H1 (cell line): ENCODE results near the gene CSDE1. TPM values are rescaled to one million over a fixed set of nuclear protein-coding genes. Genes with fewer than 3 reads are reported as not detected.

ENCODE experiments used
- CTCF ChIA-PET: fragments of 300-600 bp; sonication (Branson Sonifier 250); formaldehyde crosslinking; loops from one replicate; lab custom pipeline; 2021; ENCODE audit not compliant: partially characterized antibody; lab: Charles Lee
- POLR2A ChIA-PET: fragments of 300-600 bp; sonication (Branson Sonifier 250); formaldehyde crosslinking; loops from one replicate; lab custom pipeline; 2021; ENCODE audit warnings: inconsistent platforms; ENCODE audit not compliant: partially characterized antibody; lab: Charles Lee
- DNase-seq, 2 experiments: peaks; one replicate each; pipeline versions ENCODE4 v3.0.0 to v3.0.0-alpha.2; 2010 to 2022; ENCODE audit warnings: low spot score in 2 of 2, low read depth in 1 of 2, mixed read lengths in 1 of 2
- FAIRE-seq: peaks from 2 replicates; lab custom pipeline; 2011; peaks lifted over from hg19 to GRCh38; lab: Jason Lieb, UNC
- H2AFZ ChIP-seq: 2 replicates; pipeline ENCODE4 v1.8.1; 2012; ENCODE audit warnings: low read length, inconsistent platforms
- H2AK5ac ChIP-seq: 2 replicates; pipeline ENCODE4 v1.6.1; 2013; ENCODE audit warnings: low read depth, low read length
- H2BK120ac ChIP-seq: replicated peaks from 2 replicates; pipeline ENCODE3; 2013; ENCODE audit warnings: low read depth, low read length, inconsistent platforms
- H2BK12ac ChIP-seq: 2 replicates; pipeline ENCODE4 v1.6.1; 2013; ENCODE audit warnings: low read depth, low read length
- H2BK15ac ChIP-seq: 2 replicates; pipeline ENCODE4 v1.6.1; 2013; ENCODE audit warnings: low read length
- H2BK20ac ChIP-seq: 2 replicates; pipeline ENCODE4 v1.6.1; 2013; ENCODE audit warnings: low read length
- H2BK5ac ChIP-seq: 2 replicates; pipeline ENCODE4 v1.6.1; 2013; ENCODE audit warnings: low read depth, low read length
- H3K14ac ChIP-seq: 2 replicates; pipeline ENCODE4 v1.6.1; 2013; ENCODE audit warnings: inconsistent platforms; ENCODE audit not compliant: insufficient read length
- H3K18ac ChIP-seq: 2 replicates; pipeline ENCODE4 v1.6.1; 2013; ENCODE audit warnings: low read length; ENCODE audit errors: extremely low read depth
- H3K23ac ChIP-seq: 2 replicates; pipeline ENCODE4 v1.6.1; 2013; ENCODE audit warnings: inconsistent platforms; ENCODE audit not compliant: insufficient read length
- H3K23me2 ChIP-seq: 2 replicates; pipeline ENCODE4 v1.6.1; 2013; ENCODE audit warnings: low read depth, low read length
- H3K27ac ChIP-seq: 2 replicates; pipeline ENCODE4 v1.6.1; 2011; ENCODE audit warnings: low read depth, low read length, inconsistent platforms
- H3K27me3 ChIP-seq, 4 experiments: replicated peaks in 1 of 4; 1 replicate in 1 of 4; 2 replicates in 3 of 4; pipeline versions ENCODE4 v1.6.1 to v1.8.1; 2011 to 2013; ENCODE audit warnings: low read length in 3 of 4, mild to moderate bottlenecking in 3 of 4, inconsistent platforms in 2 of 4, mixed read lengths in 2 of 4, moderate library complexity in 1 of 4; ENCODE audit not compliant: control insufficient read depth in 3 of 4, insufficient read depth in 3 of 4; ENCODE audit errors: extremely low read depth in 1 of 4
- H3K36me3 ChIP-seq, 4 experiments: 2 replicates each; pipeline versions ENCODE4 v1.6.1 to v1.8.1; 2011 to 2013; ENCODE audit warnings: mild to moderate bottlenecking in 4 of 4, low read length in 3 of 4, moderate library complexity in 2 of 4, control low read depth in 1 of 4, inconsistent platforms in 1 of 4; ENCODE audit not compliant: insufficient read depth in 4 of 4, control insufficient read depth in 2 of 4
- H3K4ac ChIP-seq: replicated peaks from 2 replicates; pipeline ENCODE3; 2013; ENCODE audit warnings: low read length, low read depth, mixed read lengths, inconsistent platforms; ENCODE audit not compliant: insufficient read length
- H3K4me1 ChIP-seq, 4 experiments: replicated peaks in 1 of 4; 1 replicate in 1 of 4; 2 replicates in 3 of 4; pipeline versions ENCODE4 v1.6.1 to v1.8.1; 2011 to 2013; ENCODE audit warnings: low read length in 3 of 4, inconsistent platforms in 2 of 4, mixed read lengths in 1 of 4; ENCODE audit not compliant: insufficient read depth in 4 of 4, control insufficient read depth in 3 of 4
- H3K4me2 ChIP-seq, 2 experiments: 2 replicates each; pipeline versions ENCODE4 v1.6.1 to v1.8.1; 2011 to 2013; ENCODE audit warnings: low read depth in 2 of 2, low read length in 2 of 2, control low read depth in 1 of 2, inconsistent platforms in 1 of 2, mild to moderate bottlenecking in 1 of 2; ENCODE audit not compliant: insufficient read depth in 1 of 2
- H3K4me3 ChIP-seq, 4 experiments: fragments of 200-600, 300-600 bp in 1 of 4; sonication (generic), shearing (Covaris generic), sonication (Bioruptor Twin) in 1 of 4; 2 replicates each; pipeline versions ENCODE4 v1.5.1 to v1.8.1; 2011 to 2016; ENCODE audit warnings: low read length in 4 of 4, low read depth in 3 of 4, control low read depth in 2 of 4, inconsistent platforms in 2 of 4, mild to moderate bottlenecking in 2 of 4, mixed read lengths in 1 of 4, moderate library complexity in 1 of 4; ENCODE audit not compliant: insufficient read depth in 2 of 4; ENCODE audit errors: extremely low read depth in 1 of 4
- H3K56ac ChIP-seq: replicated peaks from 2 replicates; pipeline ENCODE3; 2013; ENCODE audit warnings: low read depth, mild to moderate bottlenecking, mixed read lengths, low read length, inconsistent platforms; ENCODE audit not compliant: insufficient read length
- H3K79me1 ChIP-seq: 2 replicates; pipeline ENCODE4 v1.6.1; 2013; ENCODE audit warnings: low read depth, low read length, control low read depth
- H3K79me2 ChIP-seq, 2 experiments: 2 replicates each; pipeline versions ENCODE4 v1.6.1 to v1.8.1; 2012 to 2013; ENCODE audit warnings: low read length in 2 of 2, mild to moderate bottlenecking in 2 of 2, inconsistent platforms in 1 of 2; ENCODE audit not compliant: insufficient read depth in 2 of 2, control insufficient read depth in 1 of 2
- H3K9ac ChIP-seq, 4 experiments: replicated peaks in 1 of 4; 1 replicate in 1 of 4; 2 replicates in 3 of 4; pipeline versions ENCODE4 v1.6.1 to v1.8.1; 2011 to 2013; ENCODE audit warnings: low read depth in 3 of 4, low read length in 3 of 4, control low read depth in 2 of 4, mild to moderate bottlenecking in 2 of 4, moderate library complexity in 2 of 4, inconsistent platforms in 1 of 4; ENCODE audit errors: extremely low read depth in 1 of 4
- H3K9me3 ChIP-seq, 2 experiments: 2 replicates each; pipeline versions ENCODE4 v1.6.1 to v1.8.1; 2012 to 2013; ENCODE audit warnings: mild to moderate bottlenecking in 2 of 2, moderate library complexity in 2 of 2, control low read depth in 1 of 2, inconsistent platforms in 1 of 2, low read depth in 1 of 2, low read length in 1 of 2, mixed read lengths in 1 of 2; ENCODE audit not compliant: insufficient read depth in 2 of 2
- H4K20me1 ChIP-seq, 2 experiments: replicated peaks in 1 of 2; 2 replicates each; pipeline versions ENCODE3 to v1.8.1; 2011 to 2013; ENCODE audit warnings: inconsistent platforms in 2 of 2, low read length in 2 of 2, mild to moderate bottlenecking in 1 of 2; ENCODE audit not compliant: insufficient read depth in 2 of 2, control insufficient read depth in 1 of 2
- H4K5ac ChIP-seq: 2 replicates; pipeline ENCODE4 v1.6.1; 2013; ENCODE audit warnings: low read length, low read depth, mixed read lengths, inconsistent platforms; ENCODE audit not compliant: insufficient read length
- H4K8ac ChIP-seq: 2 replicates; pipeline ENCODE4 v1.8.0; 2013; ENCODE audit warnings: mild to moderate bottlenecking, moderate library complexity, low read length, inconsistent platforms; ENCODE audit not compliant: insufficient read depth; ENCODE audit errors: extremely low read depth
- H4K91ac ChIP-seq: replicated peaks from 2 replicates; pipeline ENCODE3; 2013; ENCODE audit warnings: low read length, mixed read lengths, inconsistent platforms; ENCODE audit not compliant: insufficient read length
- CREB1 ChIP-seq: IDR thresholded peaks from 2 replicates; pipeline ENCODE4 v1.6.1; 2012; ENCODE audit warnings: inconsistent platforms
- NANOG ChIP-seq: IDR thresholded peaks from 2 replicates; pipeline ENCODE4 v1.6.1; 2011; ENCODE audit warnings: low read length, low read depth, mild to moderate bottlenecking, inconsistent platforms; ENCODE audit not compliant: insufficient read depth, poor library complexity, severe bottlenecking
- WGBS, 2 experiments: shearing (Covaris generic) in 1 of 2; methylation state at CpG; one replicate each; pipeline versions ENCODE4 v1.1.6 to v1.1.7; 2013 to 2015; ENCODE audit warnings: low lambda C conversion rate in 2 of 2, mixed read lengths in 2 of 2, inconsistent platforms in 1 of 2, low coverage in 1 of 2, missing lambda C conversion rate in 1 of 2; ENCODE audit not compliant: insufficient replicate concordance in 2 of 2, insufficient coverage in 1 of 2, insufficient read length in 1 of 2; ENCODE audit errors: extremely low coverage in 1 of 2, missing lambda C conversion rate in 1 of 2; 5-methylcytosine and 5-hydroxymethylcytosine counted together
- polyA plus RNA-seq, 7 experiments: library from polyadenylated mRNA; depleted of rRNA in 3 of 7; stranded (reverse) in 5 of 7; unstranded in 2 of 7; fragments of >200 nt in 5 of 7; fragments of 200-250 nt in 2 of 7; gene quantifications; 1 replicate in 5 of 7; 2 replicates in 1 of 7; 4 replicates in 1 of 7; pipeline versions ENCODE4 v1.2.1 to v1.2.3, GENCODE V29; 2011 to 2013; ENCODE audit warnings: missing spikeins in 2 of 7, mixed read lengths in 2 of 7
- total RNA-seq: library from RNA; stranded (reverse); fragmentation: NEBNext Ultra II Directional; extraction: Animal tissue kit (Norgen Biotek cat#: 25700); gene quantifications from 2 replicates; pipeline ENCODE4 v1.2.1, GENCODE V29; 2021

Gene CSDE1
- total and polyA plus RNA-seq, 2 of the 8 experiments (the other 6 are each of a cell fraction or from before 2014, with no cell fraction given) = 149 to 635 TPM

DNA sequence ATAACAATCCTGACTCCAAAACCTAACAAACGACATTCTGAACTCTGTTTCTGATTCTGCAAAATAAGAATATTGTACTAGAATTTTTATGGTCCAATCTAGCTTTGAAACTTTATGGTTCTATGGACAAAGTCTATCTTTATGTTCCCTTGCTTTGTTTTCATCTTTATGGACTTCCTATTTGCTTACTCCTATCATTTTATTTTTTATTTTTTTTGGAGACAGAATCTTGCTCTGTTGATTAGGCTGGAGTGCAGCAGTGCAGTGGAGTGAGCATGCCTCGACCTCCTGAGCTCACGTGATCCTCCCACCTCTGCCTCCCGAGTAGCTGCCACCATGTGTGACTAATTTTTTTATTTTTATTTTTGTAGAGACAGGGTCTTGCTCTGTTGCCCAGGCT, 44.8 kb downstream of the CSDE1 start:
- Histone ChIP-seq H3K4me2 (no peak overlapping the region), H3K27ac (no peak overlapping the region), H2BK12ac (no peak overlapping the region), H3K9me3 (no peaks in the 10 kb centered on the region), H3K4ac (no peak overlapping the region), H2BK15ac (no peak overlapping the region), H3K36me3 (peaks cover 9 to 68% (median 30%) of the 10 kb centered on the region in 4 experiments), H3K27me3 (no peaks in the 10 kb centered on the region), H3K23me2 (no peaks in the 10 kb centered on the region), H2BK5ac (no peak overlapping the region), H3K4me3 (no peak overlapping the region), H2AFZ (no peak overlapping the region), H3K79me2 (peaks cover 0 to 28% of the 10 kb centered on the region in 2 experiments; a peak in 3 of 4 replicates), H3K79me1 (no peaks in the 10 kb centered on the region), H3K9ac (no peak overlapping the region), H2BK20ac (no peak overlapping the region), H2AK5ac (no peak overlapping the region), H3K4me1 (no peaks in the 10 kb centered on the region; a peak in 1 of 7 replicates), H3K23ac (no peak overlapping the region), H4K5ac (no peak overlapping the region), H4K20me1 (no peaks in the 10 kb centered on the region), H4K8ac (no peak overlapping the region), H4K91ac (no peak overlapping the region), H3K18ac (no peak overlapping the region), H3K14ac (no peak overlapping the region), H2BK120ac (no peak overlapping the region), H3K56ac (no peak overlapping the region)
- POLR2A ChIA-PET = interaction anchor here (0.7 to 2.9 kb wide), 7 partner anchors 11 to 43 kb away, joined by 3 to 12 read pairs (median 4); partner anchors contain the start of gene AMPD1
- FAIRE-seq = no peak
- CTCF ChIA-PET = no interaction called here
- no peak for DNase-seq
- WGBS, 2 experiments = 97% methylated on average over 4 of the region's 4 CpGs; no CpG with 5 or more reads in 1 of the 2 experiments
- TF ChIP-seq NANOG (no peak), CREB1 (no peak)
